Osteocyte (in vitro differentiated cells): ENCODE data around the gene CD9. TPM values are rescaled to one million over a fixed set of nuclear protein-coding genes. Genes with fewer than 3 reads are reported as not detected.
"Not testable (repeated sequence)": the region's sequence is repeated elsewhere in the genome, so short reads cannot be mapped to it uniquely, and the experiment has no call there.

ENCODE experiments used
- DNase-seq: peaks from one replicate; pipeline ENCODE4 v3.0.0; 2021; ENCODE audit warnings: mixed read lengths; ENCODE audit not compliant: unreplicated experiment; ENCODE audit errors: extremely low spot score
- H3K27ac Mint-ChIP-seq: one replicate; pipeline ENCODE4 v1.8.0; 2021; ENCODE audit warnings: mild to moderate bottlenecking, mixed read lengths; ENCODE audit not compliant: unreplicated experiment
- H3K27me3 Mint-ChIP-seq: one replicate; pipeline ENCODE4 v1.8.0; 2021; ENCODE audit warnings: mixed read lengths; ENCODE audit not compliant: unreplicated experiment
- H3K36me3 Mint-ChIP-seq: one replicate; pipeline ENCODE4 v1.8.0; 2021; ENCODE audit warnings: mixed read lengths; ENCODE audit not compliant: unreplicated experiment
- H3K4me1 Mint-ChIP-seq: one replicate; pipeline ENCODE4 v1.8.0; 2021; ENCODE audit warnings: mixed read lengths; ENCODE audit not compliant: unreplicated experiment
- H3K4me3 Mint-ChIP-seq: one replicate; pipeline ENCODE4 v1.8.0; 2021; ENCODE audit warnings: mild to moderate bottlenecking, moderate library complexity, mixed read lengths; ENCODE audit not compliant: unreplicated experiment
- H3K9me3 Mint-ChIP-seq: one replicate; pipeline ENCODE4 v1.8.0; 2021; ENCODE audit warnings: mixed read lengths; ENCODE audit not compliant: unreplicated experiment
- CTCF ChIP-seq: fragments of 200-600 bp; sonication (generic); IDR thresholded peaks from 2 replicates; pipeline ENCODE4 v1.5.0; 2021; ENCODE audit warnings: antibody characterized with exemption, mild to moderate bottlenecking, moderate library complexity
- total RNA-seq: library from RNA; stranded (reverse); gene quantifications from 2 replicates; pipeline ENCODE4 v1.2.1, GENCODE V29; 2021

Gene CD9
- total RNA-seq, 1 donor from 2014 or later: 77.1 TPM

GRCh38 chr12:6158749-6159148, 41.5 kb upstream of the CD9 start:
- no peaks in the 10 kb centered on the region for H3K27me3 Mint-ChIP-seq
- no peak for TF ChIP-seq CTCF
- no peaks in the 10 kb centered on the region for H3K9me3 Mint-ChIP-seq
- H3K4me1 Mint-ChIP-seq: peaks cover 25% of the 10 kb centered on the region
- H3K27ac Mint-ChIP-seq: no peak overlapping the region
- no peaks in the 10 kb centered on the region for H3K36me3 Mint-ChIP-seq
- H3K4me3 Mint-ChIP-seq: no peak overlapping the region
- no peak for DNase-seq

- not testable (repeated sequence) for H3K27me3 Mint-ChIP-seq, H3K27ac Mint-ChIP-seq
These were observed 40.8 kb upstream of the CD9 start for GRCh38 chr12:6159166-6160011.

GRCh38 chr12:6160049-6160649, 40.1 kb upstream of the CD9 start:
- H3K27me3 Mint-ChIP-seq, H3K9me3 Mint-ChIP-seq, H3K36me3 Mint-ChIP-seq, DNase-seq, H3K27ac Mint-ChIP-seq, H3K4me3 Mint-ChIP-seq: not testable (repeated sequence)
- H3K4me1 Mint-ChIP-seq: peaks cover 25% of the 10 kb centered on the region

More at GRCh38 chr12:6159166-6160011, 40.8 kb upstream of the CD9 start:
- H3K9me3 Mint-ChIP-seq, H3K36me3 Mint-ChIP-seq, H3K4me3 Mint-ChIP-seq, DNase-seq: not testable (repeated sequence)
- peaks cover 25% of the 10 kb centered on the region for H3K4me1 Mint-ChIP-seq

GRCh38 chr12:6161124-6161882, 38.9 kb upstream of the CD9 start:
- DNase-seq: no peak
- no peaks in the 10 kb centered on the region for H3K9me3 Mint-ChIP-seq
- peaks cover 30% of the 10 kb centered on the region for H3K4me1 Mint-ChIP-seq
- no peaks in the 10 kb centered on the region for H3K36me3 Mint-ChIP-seq
- H3K27ac Mint-ChIP-seq: peak overlapping the region; percentile 45
- no peak for TF ChIP-seq CTCF
- no peak overlapping the region for H3K4me3 Mint-ChIP-seq
- no peaks in the 10 kb centered on the region for H3K27me3 Mint-ChIP-seq

- Mint-ChIP-seq H3K9me3 (no peaks in the 10 kb centered on the region), H3K4me3 (no peak overlapping the region), H3K27me3 (no peaks in the 10 kb centered on the region), H3K36me3 (no peaks in the 10 kb centered on the region), H3K27ac (no peak overlapping the region), H3K4me1 (peaks cover 41% of the 10 kb centered on the region)
- no peak for DNase-seq
- no peak for TF ChIP-seq CTCF
These were observed 36.7 kb upstream of the CD9 start for GRCh38 chr12:6163416-6164060.
